HepG2 (cell line): ENCODE measurements around the gene CDK6. TPM values are rescaled to one million over a fixed set of nuclear protein-coding genes. Genes with fewer than 3 reads are reported as not detected.

Experiments used
- ATAD3A ChIP-seq: sonication (generic); formaldehyde crosslinking; IDR thresholded peaks from 2 replicates; pipeline ENCODE4 v1.4.0; 2020; ENCODE audit warnings: missing genetic modification reagents
- BORCS8-MEF2B ChIP-seq: sonication (generic); formaldehyde crosslinking; IDR thresholded peaks from 2 replicates; pipeline ENCODE4 v1.8.0; 2022; ENCODE audit warnings: mild to moderate bottlenecking, missing genetic modification reagents
- JUN ChIP-seq: sonication (generic); formaldehyde crosslinking; IDR thresholded peaks from 2 replicates; pipeline ENCODE4 v1.4.0; 2020; ENCODE audit warnings: mild to moderate bottlenecking, missing genetic modification reagents
- KDM2A ChIP-seq: sonication (generic); formaldehyde crosslinking; IDR thresholded peaks from 2 replicates; pipeline ENCODE4 v1.4.0; 2020; ENCODE audit warnings: low read depth, missing genetic modification reagents, borderline replicate concordance
- MYC ChIP-seq: sonication (generic); formaldehyde crosslinking; IDR thresholded peaks from 2 replicates; pipeline ENCODE4 v1.9.0; 2021; ENCODE audit warnings: missing genetic modification reagents, borderline replicate concordance
- RCOR2 ChIP-seq: IDR thresholded peaks from 2 replicates; pipeline ENCODE4 v1.6.1; 2016; ENCODE audit warnings: missing biosample characterization, missing genetic modification reagents
- SAFB2 ChIP-seq: sonication (generic); formaldehyde crosslinking; IDR thresholded peaks from 2 replicates; pipeline ENCODE4 v1.5.1; 2020; ENCODE audit warnings: missing genetic modification reagents, low read depth, mild to moderate bottlenecking, borderline replicate concordance
- YEATS4 ChIP-seq: sonication (generic); formaldehyde crosslinking; IDR thresholded peaks from 2 replicates; pipeline ENCODE4 v1.4.0; 2020; ENCODE audit warnings: missing genetic modification reagents, borderline replicate concordance
- ZFP82 ChIP-seq: sonication (generic); formaldehyde crosslinking; IDR thresholded peaks from 2 replicates; pipeline ENCODE4 v1.5.1; 2020; ENCODE audit warnings: mild to moderate bottlenecking, missing genetic modification reagents, borderline replicate concordance
- ZNF136 ChIP-seq: sonication (generic); formaldehyde crosslinking; IDR thresholded peaks from 2 replicates; pipeline ENCODE4 v1.8.1; 2022; ENCODE audit warnings: low read depth, mild to moderate bottlenecking, moderate library complexity, missing genetic modification reagents
- ZNF317 ChIP-seq: sonication (generic); formaldehyde crosslinking; IDR thresholded peaks from 2 replicates; pipeline ENCODE4 v1.5.0; 2020; ENCODE audit warnings: mild to moderate bottlenecking, missing genetic modification reagents
- ZNF44 ChIP-seq: sonication (generic); formaldehyde crosslinking; IDR thresholded peaks from 2 replicates; pipeline ENCODE4 v1.5.1; 2020; ENCODE audit warnings: mild to moderate bottlenecking, missing genetic modification reagents
- ZNF549 ChIP-seq: sonication (generic); formaldehyde crosslinking; IDR thresholded peaks from 2 replicates; pipeline ENCODE4 v1.5.0; 2020; ENCODE audit warnings: missing genetic modification reagents
- ZNF567 ChIP-seq: sonication (generic); formaldehyde crosslinking; IDR thresholded peaks from 2 replicates; pipeline ENCODE4 v1.8.1; 2023; ENCODE audit warnings: mild to moderate bottlenecking, missing genetic modification reagents, borderline replicate concordance
- ZNF619 ChIP-seq: sonication (generic); formaldehyde crosslinking; IDR thresholded peaks from 2 replicates; pipeline ENCODE4 v1.4.0; 2020; ENCODE audit warnings: mild to moderate bottlenecking, missing genetic modification reagents
- ZNF792 ChIP-seq: IDR thresholded peaks from 2 replicates; pipeline ENCODE4 v1.6.1; 2016
- polyA plus RNA-seq, 8 experiments: library from polyadenylated mRNA; depleted of rRNA in 3 of 8; stranded (reverse) in 7 of 8; unstranded in 1 of 8; fragments of >200 nt; fragmentation: Illumina TruSeq in 4 of 8; extraction: Trizol in 4 of 8; gene quantifications; 2 replicates each; pipeline versions ENCODE4 v1.2.1 to v1.2.3, GENCODE V29; 2011 to 2016; ENCODE audit warnings: low read depth in 4 of 8, missing spikeins in 1 of 8, mixed read lengths in 1 of 8; ENCODE audit not compliant: insufficient read depth in 1 of 8
- total RNA-seq, 5 experiments: library from RNA; depleted of rRNA; stranded (reverse); fragments of >200 nt; fragmentation: Illumina TruSeq; extraction: Trizol; gene quantifications; 2 replicates each; pipeline ENCODE4 v1.2.3, GENCODE V29; 2016; ENCODE audit warnings: low read depth in 1 of 5
- TF ChIP-seq, protein P1 (sequence below): sonication (generic); formaldehyde crosslinking; IDR thresholded peaks from 2 replicates; pipeline ENCODE4 v1.8.0; 2022; ENCODE audit warnings: missing genetic modification reagents, mild to moderate bottlenecking, moderate library complexity, borderline replicate concordance
- TF ChIP-seq, protein P2 (sequence below): sonication (generic); formaldehyde crosslinking; IDR thresholded peaks from 2 replicates; pipeline ENCODE4 v1.4.0; 2020; ENCODE audit warnings: missing genetic modification reagents, borderline replicate concordance
- TF ChIP-seq, protein P3 (sequence below): sonication (generic); formaldehyde crosslinking; IDR thresholded peaks from 2 replicates; pipeline ENCODE4 v1.8.1; 2023; ENCODE audit warnings: mild to moderate bottlenecking, missing genetic modification reagents, borderline replicate concordance
- TF ChIP-seq, protein P4 (sequence below): sonication (generic); formaldehyde crosslinking; IDR thresholded peaks from 2 replicates; pipeline ENCODE4 v1.9.0; 2021; ENCODE audit warnings: missing genetic modification reagents, mild to moderate bottlenecking, borderline replicate concordance
- TF ChIP-seq, protein P5 (sequence below): sonication (generic); formaldehyde crosslinking; IDR thresholded peaks from 2 replicates; pipeline ENCODE4 v1.4.0; 2020; ENCODE audit warnings: mild to moderate bottlenecking, low read depth, missing genetic modification reagents
- TF ChIP-seq, protein P6 (sequence below): sonication (generic); formaldehyde crosslinking; IDR thresholded peaks from 2 replicates; pipeline ENCODE4 v1.5.0; 2020; ENCODE audit warnings: mild to moderate bottlenecking, missing genetic modification reagents

Gene CDK6
- total and polyA plus RNA-seq, 2 of the 13 experiments (the other 11 are each of a cell fraction or from before 2014, with no cell fraction given), result 34.6 to 90.8 TPM

DNA sequence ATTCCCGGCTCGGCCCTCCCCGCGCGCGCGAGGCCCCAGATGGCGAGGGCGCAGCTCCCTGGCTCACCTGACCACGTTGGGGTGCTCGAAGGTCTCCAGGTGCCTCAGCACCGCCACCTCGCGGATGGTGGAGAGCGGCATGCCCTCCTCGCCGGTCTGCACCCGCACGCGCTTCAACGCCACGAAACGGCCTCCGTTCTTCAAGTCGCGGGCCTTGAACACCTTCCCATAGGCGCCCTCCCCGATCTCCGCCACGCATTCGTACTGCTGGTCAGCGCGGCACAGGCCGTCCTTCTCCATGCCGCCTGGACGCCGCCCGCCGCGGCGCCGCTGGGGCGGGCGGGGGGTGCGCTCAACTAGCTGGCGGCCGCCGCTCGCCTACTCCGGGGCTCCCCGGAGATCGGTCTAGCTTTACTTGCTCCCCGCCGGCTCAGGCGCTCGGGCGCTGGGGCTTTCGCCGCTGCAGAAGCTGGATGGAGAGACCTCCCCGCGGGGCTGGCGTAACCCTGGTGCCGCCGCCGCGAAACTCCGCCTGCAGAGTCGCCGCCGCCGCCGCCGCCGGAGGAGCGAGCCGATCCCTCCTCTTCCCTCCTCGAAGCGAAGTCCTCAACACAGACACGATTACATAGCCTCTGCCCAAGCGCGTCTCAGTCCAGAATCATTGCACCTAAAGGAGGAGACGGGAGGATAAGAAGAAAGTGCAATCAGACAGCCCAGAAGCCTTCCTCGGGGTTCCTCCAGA lies 3.2 kb downstream of the CDK6 start (continued):
- TF ChIP-seq, protein P1, sequence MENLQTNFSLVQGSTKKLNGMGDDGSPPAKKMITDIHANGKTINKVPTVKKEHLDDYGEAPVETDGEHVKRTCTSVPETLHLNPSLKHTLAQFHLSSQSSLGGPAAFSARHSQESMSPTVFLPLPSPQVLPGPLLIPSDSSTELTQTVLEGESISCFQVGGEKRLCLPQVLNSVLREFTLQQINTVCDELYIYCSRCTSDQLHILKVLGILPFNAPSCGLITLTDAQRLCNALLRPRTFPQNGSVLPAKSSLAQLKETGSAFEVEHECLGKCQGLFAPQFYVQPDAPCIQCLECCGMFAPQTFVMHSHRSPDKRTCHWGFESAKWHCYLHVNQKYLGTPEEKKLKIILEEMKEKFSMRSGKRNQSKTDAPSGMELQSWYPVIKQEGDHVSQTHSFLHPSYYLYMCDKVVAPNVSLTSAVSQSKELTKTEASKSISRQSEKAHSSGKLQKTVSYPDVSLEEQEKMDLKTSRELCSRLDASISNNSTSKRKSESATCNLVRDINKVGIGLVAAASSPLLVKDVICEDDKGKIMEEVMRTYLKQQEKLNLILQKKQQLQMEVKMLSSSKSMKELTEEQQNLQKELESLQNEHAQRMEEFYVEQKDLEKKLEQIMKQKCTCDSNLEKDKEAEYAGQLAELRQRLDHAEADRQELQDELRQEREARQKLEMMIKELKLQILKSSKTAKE (CRISPR knock-in tag), result no peak
- TF ChIP-seq ZNF549 (CRISPR knock-in tag) (no peak; the same call in 1 of the 2 replicates), ZNF567 (CRISPR knock-in tag) (no peak; the same call in 1 of the 2 replicates), KDM2A (CRISPR knock-in tag) (peak; percentile 90; the same call in 1 of the 2 replicates), ZNF317 (CRISPR knock-in tag) (peak; percentile 65; the same call in 1 of the 2 replicates), ZNF619 (CRISPR knock-in tag) (0 out of 2 replicates have a peak, but pooled peaks have one; percentile 39), YEATS4 (CRISPR knock-in tag) (peak; percentile 73), ZNF44 (CRISPR knock-in tag) (no peak), BORCS8-MEF2B (CRISPR knock-in tag) (no peak), MYC (peak; percentile 95), JUN (CRISPR knock-in tag) (no peak), ATAD3A (CRISPR knock-in tag) (no peak), ZNF792 (peak; percentile 65; the same call in 1 of the 2 replicates), RCOR2 (CRISPR knock-in tag) (no peak), SAFB2 (CRISPR knock-in tag) (no peak; the same call in 1 of the 2 replicates), ZFP82 (CRISPR knock-in tag) (no peak), ZNF136 (no peak)
- TF ChIP-seq, protein P2, sequence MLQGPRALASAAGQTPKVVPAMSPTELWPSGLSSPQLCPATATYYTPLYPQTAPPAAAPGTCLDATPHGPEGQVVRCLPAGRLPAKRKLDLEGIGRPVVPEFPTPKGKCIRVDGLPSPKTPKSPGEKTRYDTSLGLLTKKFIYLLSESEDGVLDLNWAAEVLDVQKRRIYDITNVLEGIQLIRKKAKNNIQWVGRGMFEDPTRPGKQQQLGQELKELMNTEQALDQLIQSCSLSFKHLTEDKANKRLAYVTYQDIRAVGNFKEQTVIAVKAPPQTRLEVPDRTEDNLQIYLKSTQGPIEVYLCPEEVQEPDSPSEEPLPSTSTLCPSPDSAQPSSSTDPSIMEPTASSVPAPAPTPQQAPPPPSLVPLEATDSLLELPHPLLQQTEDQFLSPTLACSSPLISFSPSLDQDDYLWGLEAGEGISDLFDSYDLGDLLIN (CRISPR knock-in tag), result no peak; the same call in 1 of the 2 replicates
- TF ChIP-seq, protein P3, sequence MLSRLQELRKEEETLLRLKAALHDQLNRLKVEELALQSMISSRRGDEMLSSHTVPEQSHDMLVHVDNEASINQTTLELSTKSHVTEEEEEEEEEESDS, result no peak
- TF ChIP-seq, protein P4, sequence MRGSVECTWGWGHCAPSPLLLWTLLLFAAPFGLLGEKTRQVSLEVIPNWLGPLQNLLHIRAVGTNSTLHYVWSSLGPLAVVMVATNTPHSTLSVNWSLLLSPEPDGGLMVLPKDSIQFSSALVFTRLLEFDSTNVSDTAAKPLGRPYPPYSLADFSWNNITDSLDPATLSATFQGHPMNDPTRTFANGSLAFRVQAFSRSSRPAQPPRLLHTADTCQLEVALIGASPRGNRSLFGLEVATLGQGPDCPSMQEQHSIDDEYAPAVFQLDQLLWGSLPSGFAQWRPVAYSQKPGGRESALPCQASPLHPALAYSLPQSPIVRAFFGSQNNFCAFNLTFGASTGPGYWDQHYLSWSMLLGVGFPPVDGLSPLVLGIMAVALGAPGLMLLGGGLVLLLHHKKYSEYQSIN (CRISPR knock-in tag), result no peak
- TF ChIP-seq, protein P5, sequence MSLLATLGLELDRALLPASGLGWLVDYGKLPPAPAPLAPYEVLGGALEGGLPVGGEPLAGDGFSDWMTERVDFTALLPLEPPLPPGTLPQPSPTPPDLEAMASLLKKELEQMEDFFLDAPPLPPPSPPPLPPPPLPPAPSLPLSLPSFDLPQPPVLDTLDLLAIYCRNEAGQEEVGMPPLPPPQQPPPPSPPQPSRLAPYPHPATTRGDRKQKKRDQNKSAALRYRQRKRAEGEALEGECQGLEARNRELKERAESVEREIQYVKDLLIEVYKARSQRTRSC (CRISPR knock-in tag), result no peak
- TF ChIP-seq, protein P6, sequence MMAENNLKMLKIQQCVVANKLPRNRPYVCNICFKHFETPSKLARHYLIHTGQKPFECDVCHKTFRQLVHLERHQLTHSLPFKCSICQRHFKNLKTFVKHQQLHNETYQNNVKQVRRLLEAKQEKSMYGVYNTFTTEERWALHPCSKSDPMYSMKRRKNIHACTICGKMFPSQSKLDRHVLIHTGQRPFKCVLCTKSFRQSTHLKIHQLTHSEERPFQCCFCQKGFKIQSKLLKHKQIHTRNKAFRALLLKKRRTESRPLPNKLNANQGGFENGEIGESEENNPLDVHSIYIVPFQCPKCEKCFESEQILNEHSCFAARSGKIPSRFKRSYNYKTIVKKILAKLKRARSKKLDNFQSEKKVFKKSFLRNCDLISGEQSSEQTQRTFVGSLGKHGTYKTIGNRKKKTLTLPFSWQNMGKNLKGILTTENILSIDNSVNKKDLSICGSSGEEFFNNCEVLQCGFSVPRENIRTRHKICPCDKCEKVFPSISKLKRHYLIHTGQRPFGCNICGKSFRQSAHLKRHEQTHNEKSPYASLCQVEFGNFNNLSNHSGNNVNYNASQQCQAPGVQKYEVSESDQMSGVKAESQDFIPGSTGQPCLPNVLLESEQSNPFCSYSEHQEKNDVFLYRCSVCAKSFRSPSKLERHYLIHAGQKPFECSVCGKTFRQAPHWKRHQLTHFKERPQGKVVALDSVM (CRISPR knock-in tag), result no peak
